RWPE1 (cell line): ENCODE measurements around the gene TSPAN16.

Experiments used
- CTCF ChIA-PET: fragments of 350-600 bp; sonication (Branson Sonifier 250); formaldehyde crosslinking; extraction: SDS; loops from one replicate; lab custom pipeline; 2021; lab: Yijun Ruan, JAX
- POLR2A ChIA-PET: fragments of 400-600 bp; formaldehyde crosslinking; extraction: SDS; loops from one replicate; lab custom pipeline; 2020; ENCODE audit warnings: antibody characterized with exemption; ENCODE audit not compliant: low non-redundant PET; lab: Yijun Ruan, JAX
- DNase-seq: peaks from one replicate; pipeline ENCODE4 v3.0.0; 2012; ENCODE audit warnings: low spot score
- H3K27ac ChIP-seq: fragments of 450-650 bp; 2 replicates; pipeline ENCODE4 v1.5.1; 2017
- TF ChIP-seq, protein P1 (sequence below): fragments of 450-650 bp; conservative IDR thresholded peaks from 2 replicates; pipeline ENCODE4 v1.5.1; 2017; ENCODE audit warnings: low read depth, mild to moderate bottlenecking

TSPAN16 gene

DNA sequence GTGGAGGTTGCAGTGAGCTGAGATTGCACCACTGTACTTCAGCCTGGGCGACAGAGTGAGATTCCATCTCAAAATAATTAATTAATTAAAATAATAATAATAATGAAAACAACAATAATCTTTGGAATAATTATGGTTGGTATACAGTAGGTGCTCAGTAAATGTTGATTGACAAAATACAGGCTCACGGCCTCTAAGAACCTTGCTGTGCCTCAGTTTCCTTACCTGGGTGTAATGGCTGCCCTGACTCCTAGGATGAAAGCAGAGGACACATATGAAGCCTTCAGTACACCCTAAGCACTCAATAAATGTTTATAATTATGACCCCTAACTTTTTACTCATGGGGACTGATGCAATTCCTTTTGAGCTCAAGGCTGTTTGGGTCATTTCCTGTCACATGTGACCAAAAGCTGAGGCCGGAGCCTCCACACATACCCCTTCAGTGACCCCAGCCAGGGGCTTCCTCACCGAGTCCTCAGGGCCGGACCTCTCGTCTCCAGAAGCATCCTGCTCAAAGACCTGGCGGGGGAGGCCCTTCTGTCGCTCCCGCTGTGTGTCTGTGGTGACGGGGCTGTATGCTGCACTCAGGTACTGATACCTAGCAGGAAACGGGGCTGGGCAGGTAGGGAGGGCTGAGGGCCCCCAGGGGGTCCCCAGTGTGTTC lies 44.2 kb upstream of the TSPAN16 start:
- ChIA-PET CTCF (interaction anchor here (0.9 to 1.1 kb wide), 2 partner anchors 9 to 131 kb away, joined by 3 read pairs; no protein-coding TSS in a partner anchor), POLR2A (no interaction called here)
- peak overlapping the region; percentile 6; the same call in 1 of the 2 replicates for H3K27ac ChIP-seq
- TF ChIP-seq, protein P1, sequence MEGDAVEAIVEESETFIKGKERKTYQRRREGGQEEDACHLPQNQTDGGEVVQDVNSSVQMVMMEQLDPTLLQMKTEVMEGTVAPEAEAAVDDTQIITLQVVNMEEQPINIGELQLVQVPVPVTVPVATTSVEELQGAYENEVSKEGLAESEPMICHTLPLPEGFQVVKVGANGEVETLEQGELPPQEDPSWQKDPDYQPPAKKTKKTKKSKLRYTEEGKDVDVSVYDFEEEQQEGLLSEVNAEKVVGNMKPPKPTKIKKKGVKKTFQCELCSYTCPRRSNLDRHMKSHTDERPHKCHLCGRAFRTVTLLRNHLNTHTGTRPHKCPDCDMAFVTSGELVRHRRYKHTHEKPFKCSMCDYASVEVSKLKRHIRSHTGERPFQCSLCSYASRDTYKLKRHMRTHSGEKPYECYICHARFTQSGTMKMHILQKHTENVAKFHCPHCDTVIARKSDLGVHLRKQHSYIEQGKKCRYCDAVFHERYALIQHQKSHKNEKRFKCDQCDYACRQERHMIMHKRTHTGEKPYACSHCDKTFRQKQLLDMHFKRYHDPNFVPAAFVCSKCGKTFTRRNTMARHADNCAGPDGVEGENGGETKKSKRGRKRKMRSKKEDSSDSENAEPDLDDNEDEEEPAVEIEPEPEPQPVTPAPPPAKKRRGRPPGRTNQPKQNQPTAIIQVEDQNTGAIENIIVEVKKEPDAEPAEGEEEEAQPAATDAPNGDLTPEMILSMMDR: no peak
- no peak for DNase-seq

DNA sequence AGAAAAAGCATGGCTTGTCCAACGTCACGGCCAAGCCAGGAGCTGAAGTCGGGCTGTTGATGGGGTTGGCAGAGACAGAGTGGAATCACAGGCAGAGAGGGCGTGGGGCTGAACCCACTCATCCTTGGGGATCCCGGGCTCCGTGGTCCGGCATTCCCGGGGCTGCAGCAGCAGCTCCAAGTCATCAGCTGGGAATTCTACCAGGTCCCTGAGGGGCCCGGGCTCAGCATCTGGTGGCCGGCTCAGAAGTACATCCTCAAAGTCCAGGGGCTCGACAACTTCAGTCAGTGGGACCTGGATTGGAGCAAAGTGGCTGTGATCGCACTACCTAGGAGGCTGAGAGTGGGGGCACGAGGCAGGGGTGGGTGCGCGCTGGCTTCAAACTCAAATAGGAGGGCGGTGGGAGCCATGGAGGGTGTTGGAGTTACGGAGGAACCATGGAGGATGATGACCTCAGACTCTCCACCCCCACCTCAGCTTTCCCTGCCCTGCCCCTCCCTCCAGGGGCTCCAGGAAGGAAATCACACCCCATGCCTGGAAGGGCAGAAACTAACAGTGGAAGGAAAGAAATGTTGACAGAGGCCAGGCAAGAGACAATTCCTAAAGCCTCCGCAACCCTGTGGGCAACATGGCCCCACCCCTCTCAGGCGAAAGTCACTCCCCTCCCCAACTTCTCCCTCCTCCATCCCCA lies 43.1 kb upstream of the TSPAN16 start:
- no peak for DNase-seq
- TF ChIP-seq, protein P1: no peak
- H3K27ac ChIP-seq: peak overlapping the region; percentile 6
- ChIA-PET POLR2A (no interaction called here), CTCF (interaction anchor here (0.9 kb wide), 1 partner anchor 10 kb away, joined by 3 read pairs; no protein-coding TSS in a partner anchor)

DNA sequence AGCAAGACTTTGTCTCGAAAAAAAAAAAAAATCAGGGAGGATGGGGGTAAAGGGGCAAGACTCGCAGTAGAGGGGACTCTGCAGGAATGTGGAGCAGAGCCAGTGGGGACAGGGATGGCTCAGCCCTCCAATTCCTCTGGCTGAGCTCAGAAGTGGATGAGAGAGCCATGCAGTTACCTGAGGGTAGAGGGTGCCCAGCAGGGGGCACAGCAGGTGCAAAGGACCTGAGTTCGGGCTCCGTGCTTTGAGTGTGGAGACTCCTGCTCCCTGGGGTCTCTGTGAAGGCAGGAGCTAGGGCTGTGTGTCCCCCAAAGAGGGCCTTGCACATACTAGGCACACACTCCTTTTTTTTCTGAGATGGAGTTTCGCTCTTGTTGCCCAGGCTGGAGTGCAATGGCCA lies 41.3 kb upstream of the TSPAN16 start:
- H3K27ac ChIP-seq: 0 out of 2 replicates have a peak overlapping the region, but pooled peaks have one; percentile 6
- no peak for DNase-seq
- CTCF ChIA-PET: interaction anchor here (0.5 to 1.1 kb wide), 3 partner anchors 9 to 175 kb away, joined by 3 to 4 read pairs (median 3); no protein-coding TSS in a partner anchor
- POLR2A ChIA-PET: no interaction called here
- TF ChIP-seq, protein P1: no peak

DNA sequence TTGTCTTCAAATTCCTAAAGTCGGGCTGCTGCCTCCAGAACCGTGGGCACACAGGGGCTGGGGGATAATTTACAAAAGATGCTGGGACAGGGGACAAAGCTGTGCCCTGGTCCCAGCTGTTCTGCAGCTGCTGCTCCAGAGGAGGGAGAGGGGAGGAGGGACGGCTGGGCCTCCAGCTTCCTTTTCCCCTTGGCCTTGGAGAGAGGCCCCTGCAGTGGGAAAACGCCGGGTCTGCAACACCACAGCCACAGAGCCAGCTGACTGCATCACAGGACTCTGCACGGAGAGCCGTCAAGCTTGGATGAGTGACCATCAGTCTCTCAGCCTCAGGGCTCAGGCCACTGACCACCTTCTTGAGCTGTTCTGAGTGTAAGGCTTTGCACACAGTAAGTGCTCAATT lies 39.8 kb upstream of the TSPAN16 start:
- no peak for DNase-seq
- ChIA-PET POLR2A (interaction anchor here (1.1 kb wide), 1 partner anchor 87 kb away, joined by 3 read pairs; no protein-coding TSS in a partner anchor), CTCF (interaction anchor here (1.1 kb wide), 1 partner anchor 226 kb away, joined by 3 read pairs; no protein-coding TSS in a partner anchor)
- H3K27ac ChIP-seq: peak overlapping the region; percentile 49
- TF ChIP-seq, protein P1: no peak

DNA sequence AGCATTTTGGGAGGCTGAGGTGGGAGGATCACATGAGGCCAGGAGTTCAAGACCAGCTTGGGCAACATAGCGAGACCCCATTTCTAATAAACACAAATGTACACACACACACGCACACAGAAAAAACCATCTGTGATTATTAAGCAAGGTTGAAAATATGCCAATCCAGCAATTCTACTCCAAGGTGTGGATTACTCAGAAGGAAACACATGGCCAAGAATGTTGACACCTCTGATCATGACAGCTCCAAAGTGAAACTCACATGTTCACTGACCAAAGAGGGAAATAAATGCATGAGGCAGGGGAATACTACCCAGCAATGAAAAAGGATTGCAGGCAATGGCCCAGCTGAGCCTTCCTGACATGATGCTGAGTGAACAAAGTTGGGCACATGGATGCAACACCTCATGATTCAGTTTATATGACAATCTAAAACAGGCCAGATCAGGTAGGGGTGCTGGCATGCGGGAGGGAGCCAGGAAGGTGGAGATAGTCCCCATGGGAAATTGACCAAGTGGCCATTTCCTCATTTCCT lies 38.0 kb upstream of the TSPAN16 start:
- POLR2A ChIA-PET: no interaction called here
- TF ChIP-seq, protein P1: no peak
- no peak for DNase-seq
- CTCF ChIA-PET: interaction anchor here (0.6 to 0.7 kb wide), 2 partner anchors 127 to 312 kb away, joined by 3 to 6 read pairs; no protein-coding TSS in a partner anchor
- H3K27ac ChIP-seq: 0 out of 2 replicates have a peak overlapping the region, but pooled peaks have one; percentile 49

DNA sequence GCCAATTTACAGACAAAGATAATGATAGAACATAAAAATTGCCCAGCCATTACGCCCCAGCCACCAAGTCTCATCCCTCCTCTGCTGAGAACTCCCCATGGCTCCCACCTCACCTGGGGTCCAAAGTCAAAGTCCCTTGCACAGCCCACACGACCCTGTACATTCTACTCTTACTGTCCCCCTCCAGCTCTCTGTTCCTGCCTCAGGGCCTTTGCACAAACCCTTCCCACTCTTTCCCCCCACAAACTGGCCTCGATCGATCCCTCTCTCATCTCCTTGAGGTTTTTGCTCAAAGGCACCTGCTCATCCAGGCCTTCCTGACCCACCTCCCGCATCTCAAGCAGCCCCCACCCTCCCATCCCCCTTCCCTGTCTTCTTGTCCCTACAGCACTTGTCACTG lies 35.0 kb upstream of the TSPAN16 start:
- ChIA-PET CTCF (no interaction called here), POLR2A (no interaction called here)
- no peak for DNase-seq
- peak overlapping the region; percentile 95 for H3K27ac ChIP-seq
- TF ChIP-seq, protein P1: no peak
